Uterus (tissue), 2 donors: ENCODE data around the gene ITGB1.

Experiments used
- CTCF ChIP-seq, 4 experiments: fragments of 200-600 bp in 2 of 4; fragments of 450-650 bp in 2 of 4; sonication (generic) in 2 of 4; IDR thresholded peaks; one replicate each; pipeline ENCODE4 v1.5.1; 2016 to 2019; ENCODE audit warnings: antibody characterized with exemption in 4 of 4, mild to moderate bottlenecking in 2 of 4, moderate library complexity in 1 of 4
- POLR2A ChIP-seq, 2 donors: fragments of 450-650 bp; IDR thresholded peaks; one replicate each; pipeline ENCODE4 v1.6.1; 2016; ENCODE audit warnings: antibody characterized with exemption in 2 of 2, mild to moderate bottlenecking in 1 of 2, moderate library complexity in 1 of 2

DNA sequence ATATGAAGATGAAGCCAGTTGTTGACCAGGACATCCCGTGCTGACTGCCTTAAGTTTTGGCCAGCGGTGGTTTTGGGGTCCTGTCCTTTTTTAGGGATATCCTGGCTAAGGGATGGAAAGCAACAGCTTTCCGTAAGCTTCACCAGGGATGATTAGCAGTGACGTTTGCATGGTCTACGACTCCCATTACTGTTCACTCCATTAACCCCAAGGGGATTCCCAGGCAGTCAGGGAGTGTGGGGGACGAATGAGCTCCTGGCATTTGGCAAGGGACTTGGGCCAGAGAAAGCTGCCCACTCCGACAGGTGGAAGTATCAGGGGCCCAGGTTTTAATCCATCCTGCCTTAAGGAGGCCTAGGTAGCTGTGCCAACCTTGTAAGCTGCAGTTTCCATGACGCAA, 66.8 kb downstream of the ITGB1 start:
- no peak for TF ChIP-seq CTCF (IDR thresholded peaks at IDR 0.05)
- no peak for TF ChIP-seq POLR2A (IDR thresholded peaks at IDR 0.05)
